Astrocyte of the spinal cord (primary cell): ENCODE data around the gene NAA80.
A peak's percentile ranks its signal among the peaks of the same experiment; 100 is the strongest.

Experiments
- DNase-seq: peaks from one replicate; pipeline ENCODE4 v3.0.0; 2011; ENCODE audit warnings: low read depth, low spot score
- H3K4me3 ChIP-seq: 2 replicates; pipeline ENCODE4 v1.5.1; 2011; ENCODE audit warnings: low read depth, mild to moderate bottlenecking, low read length, moderate library complexity
- CTCF ChIP-seq: IDR thresholded peaks from 2 replicates; pipeline ENCODE4 v1.5.1; 2012; ENCODE audit warnings: low read depth, mild to moderate bottlenecking, low read length, inconsistent platforms
- in situ Hi-C: cut with HindIII; loops from 2 replicates; pipeline ENCODE4 v1.10.0; 2017; ENCODE audit warnings: low sequenced_read_pairs

The NAA80 gene

GRCh38 chr3:50327943-50328691 is 28.9 kb upstream of the NAA80 start, which contains the start of gene TUSC2:
TUSC2 (minus strand) TSS chr3:50328223; CDS start chr3:50328099, 124 bp downstream.
- peak within 1 kb of the TSS; percentile 88 for H3K4me3 ChIP-seq
- in situ Hi-C loops, result no loop called here
- no peak for TF ChIP-seq CTCF
- peak; percentile 96 for DNase-seq

DNA sequence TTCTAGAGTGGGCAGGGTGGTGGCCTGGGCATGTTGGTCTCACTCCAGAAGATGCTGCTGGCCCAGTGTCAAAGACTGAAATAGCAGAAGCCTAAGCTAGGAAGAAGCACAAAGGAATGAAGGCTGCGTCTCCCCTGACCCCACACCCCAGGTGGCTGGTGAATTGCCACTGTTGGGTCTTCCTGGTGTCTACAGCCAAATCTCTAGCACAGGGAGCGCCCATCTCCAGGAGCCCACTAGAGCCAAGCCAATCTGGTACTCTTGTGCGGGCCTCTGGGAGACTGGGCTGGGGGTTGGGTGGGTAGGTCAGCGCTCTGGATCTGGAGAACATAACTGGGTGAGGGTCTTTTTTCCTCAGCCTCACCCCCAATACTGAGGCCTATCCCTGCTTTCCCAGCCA is 27.9 kb upstream of the NAA80 start:
- no peak for TF ChIP-seq CTCF
- H3K4me3 ChIP-seq, result peak overlapping the region; percentile 88
- in situ Hi-C loops, result no loop called here
- no peak for DNase-seq

DNA sequence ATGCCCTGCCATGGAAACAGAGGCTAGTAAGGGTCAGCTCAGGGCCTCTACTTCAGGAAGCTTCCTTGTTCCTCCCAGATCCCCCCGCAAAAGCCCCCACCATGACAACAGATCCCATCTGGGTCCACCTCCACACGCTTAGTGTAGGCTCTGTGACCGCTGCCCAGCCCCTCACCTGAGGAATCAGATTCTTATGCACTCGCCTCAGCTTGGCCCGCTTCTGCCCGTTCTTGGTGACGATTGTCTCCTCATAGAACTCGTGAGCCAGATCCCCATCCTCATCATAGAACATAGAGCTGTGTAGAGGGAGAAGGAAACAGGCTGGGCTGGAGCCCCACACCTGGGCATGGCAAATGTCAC is 27.0 kb upstream of the NAA80 start:
- no peak for DNase-seq
- H3K4me3 ChIP-seq, result no peak overlapping the region
- in situ Hi-C loops, result no loop called here
- no peak for TF ChIP-seq CTCF

- in situ Hi-C loops, result no loop called here
- TF ChIP-seq CTCF, result no peak
- no peak overlapping the region for H3K4me3 ChIP-seq
- no peak for DNase-seq
Measured at GRCh38 chr3:50325497-50326181, 26.4 kb upstream of the NAA80 start.

DNA sequence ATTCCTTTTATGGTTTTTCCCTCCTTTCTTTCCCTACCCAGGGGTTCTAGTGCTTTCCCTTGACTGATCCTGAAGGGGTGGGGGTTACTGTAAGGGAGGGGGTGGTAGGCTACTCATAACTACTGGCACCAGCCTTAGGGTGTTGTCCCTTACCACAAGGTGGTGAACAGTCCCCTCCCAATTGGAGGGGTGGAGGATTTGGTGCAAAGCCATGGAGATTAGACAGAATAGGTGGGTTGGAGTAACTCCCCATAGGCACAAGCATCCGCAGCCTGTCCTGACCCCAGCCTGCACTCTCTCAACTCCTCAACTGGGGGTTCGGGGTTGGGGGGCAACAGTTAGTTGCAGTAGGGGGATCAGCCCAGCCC is 25.9 kb upstream of the NAA80 start:
- no peak for TF ChIP-seq CTCF
- H3K4me3 ChIP-seq, result no peak overlapping the region
- in situ Hi-C loops, result no loop called here
- DNase-seq, result no peak

DNA sequence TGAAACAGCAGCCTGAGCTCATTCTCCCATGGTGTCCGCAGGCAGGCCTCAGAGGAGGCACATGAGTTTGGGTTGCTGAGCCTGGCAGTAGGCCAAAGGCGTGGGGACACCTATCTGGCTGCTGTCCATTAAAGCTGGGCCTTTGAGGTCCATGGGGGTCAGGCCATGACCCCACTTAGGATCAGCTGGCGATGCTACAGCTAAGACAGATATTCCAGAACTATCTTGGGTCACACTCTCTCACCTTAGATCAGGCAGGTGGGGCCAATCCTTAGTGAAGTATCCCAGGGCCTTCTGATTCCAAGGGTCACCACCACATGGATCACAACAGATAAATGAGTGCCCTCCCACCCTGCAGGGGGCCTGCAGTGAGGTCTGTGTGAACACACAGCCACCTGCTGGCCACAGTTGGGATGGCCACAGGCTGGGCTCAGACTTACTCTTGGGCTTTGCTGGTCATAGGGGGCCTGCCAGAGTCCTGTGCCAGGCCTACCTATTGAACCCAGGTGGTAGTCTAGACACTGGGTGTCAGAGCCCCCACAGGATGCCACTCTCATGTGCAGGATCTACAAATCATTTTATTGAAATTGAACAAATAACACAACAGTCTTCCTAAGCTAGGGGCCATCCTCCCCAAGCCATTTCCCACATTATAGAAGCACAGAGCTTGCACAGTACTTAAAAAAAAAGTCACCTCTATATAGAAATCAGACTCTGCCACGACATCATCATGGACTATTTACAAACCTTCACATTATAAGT is 25.3 kb upstream of the NAA80 start:
- peak; percentile 73 for DNase-seq
- TF ChIP-seq CTCF, result peak; percentile 94
- in situ Hi-C loops, result no loop called here
- no peak overlapping the region for H3K4me3 ChIP-seq
